A673 (cell line): ENCODE results near the gene PRMT9. TPM values are rescaled to one million over a fixed set of nuclear protein-coding genes. Genes with fewer than 3 reads are reported as not detected.

Experiments
- BruUV-seq: library from RNA; stranded (reverse); fragments of 400-500 nt; replicated peaks from 2 replicates; lab custom pipeline; 2021; lab: Mats Ljungman, UMichigan
- CTCF ChIA-PET: fragments of 300-600 bp; sonication (Branson Sonifier 250); formaldehyde crosslinking; loops from one replicate; lab custom pipeline; 2022; ENCODE audit warnings: antibody characterized with exemption; lab: Charles Lee
- POLR2A ChIA-PET: fragments of 300-600 bp; sonication (Branson Sonifier 250); formaldehyde crosslinking; loops from one replicate; lab custom pipeline; 2022; ENCODE audit warnings: antibody characterized with exemption; ENCODE audit not compliant: low non-redundant PET; lab: Charles Lee
- DNase-seq: peaks from one replicate; pipeline ENCODE4 v3.0.0-alpha.2; 2015; ENCODE audit warnings: low spot score
- H3K27ac ChIP-seq: fragments of 200-600 bp; sonication (generic); 2 replicates; pipeline ENCODE4 v1.5.1; 2016; ENCODE audit warnings: mixed run types, low read depth, mild to moderate bottlenecking, mixed read lengths, antibody characterized with exemption, low read length; ENCODE audit not compliant: poor library complexity, severe bottlenecking
- H3K27me3 ChIP-seq: fragments of 200-600 bp; sonication (generic); replicated peaks from 2 replicates; pipeline ENCODE4 v1.6.1; 2017; ENCODE audit warnings: mixed run types, low read depth, mild to moderate bottlenecking, mixed read lengths, antibody characterized with exemption, low read length; ENCODE audit not compliant: insufficient read depth, poor library complexity
- H3K36me3 ChIP-seq: fragments of 200-600 bp; sonication (generic); 2 replicates; pipeline ENCODE4 v1.6.1; 2016; ENCODE audit warnings: mixed run types, mild to moderate bottlenecking, mixed read lengths, antibody characterized with exemption, low read length; ENCODE audit not compliant: insufficient read depth, poor library complexity, severe bottlenecking
- H3K4me1 ChIP-seq: fragments of 200-600 bp; sonication (generic); 2 replicates; pipeline ENCODE4 v1.6.1; 2017; ENCODE audit warnings: mixed run types, mild to moderate bottlenecking, mixed read lengths, antibody characterized with exemption, low read length; ENCODE audit not compliant: insufficient read depth, poor library complexity, severe bottlenecking
- H3K4me3 ChIP-seq: fragments of 200-600 bp; sonication (generic); 2 replicates; pipeline ENCODE4 v1.5.1; 2016; ENCODE audit warnings: low read depth, mixed run types, mild to moderate bottlenecking, mixed read lengths, low read length; ENCODE audit not compliant: poor library complexity, severe bottlenecking
- H3K9me3 ChIP-seq: fragments of 200-600 bp; sonication (generic); 2 replicates; pipeline ENCODE4 v1.6.1; 2016; ENCODE audit warnings: mixed run types, low read depth, mild to moderate bottlenecking, mixed read lengths, antibody characterized with exemption, low read length; ENCODE audit not compliant: poor library complexity, severe bottlenecking
- CTCF ChIP-seq: fragments of 300-800, 200-600 bp; sonication (generic); conservative IDR thresholded peaks from 2 replicates; pipeline ENCODE4 v1.5.1; 2017; ENCODE audit warnings: low read depth, mild to moderate bottlenecking, antibody characterized with exemption, low read length, moderate library complexity, mixed read lengths
- EZH2 ChIP-seq: fragments of 200-600 bp; sonication (generic); IDR thresholded peaks from 2 replicates; pipeline ENCODE4 v1.6.1; 2017; ENCODE audit warnings: borderline replicate concordance, low read depth, mild to moderate bottlenecking, mixed read lengths, antibody characterized with exemption, low read length; ENCODE audit not compliant: poor library complexity, severe bottlenecking
- intact Hi-C: fragments of 100-400 bp; cut with micrococcal nuclease; formaldehyde crosslinking; loops from one replicate; pipeline ENCODE4 v1.10.0; 2022; ENCODE audit not compliant: unreplicated experiment
- total RNA-seq: library from RNA; stranded (reverse); gene quantifications from 2 replicates; pipeline ENCODE4 v1.2.3, GENCODE V29; 2021

The PRMT9 gene
- total RNA-seq, 1 experiment from 2014 or later, result 11.2 TPM

- Histone ChIP-seq H3K27me3 (no peaks in the 10 kb centered on the region), H3K36me3 (no peaks in the 10 kb centered on the region), H3K9me3 (no peaks in the 10 kb centered on the region), H3K4me3 (no peak overlapping the region), H3K4me1 (peaks cover 23% of the 10 kb centered on the region), H3K27ac (peak overlapping the region; percentile 71)
- POLR2A ChIA-PET, result no interaction called here
- CTCF ChIA-PET, result no interaction called here
- intact Hi-C loops, result no loop called here
- BruUV-seq, result no TSS peak
- peak; percentile 82 for DNase-seq
- TF ChIP-seq CTCF (no peak), EZH2 (no peak)
Measured at GRCh38 chr4:147678106-147678505, 5.9 kb downstream of the PRMT9 start.

- Histone ChIP-seq H3K9me3 (no peaks in the 10 kb centered on the region), H3K27ac (no peak overlapping the region), H3K27me3 (no peaks in the 10 kb centered on the region), H3K4me1 (peaks cover 15% of the 10 kb centered on the region), H3K36me3 (no peaks in the 10 kb centered on the region), H3K4me3 (no peak overlapping the region)
- TF ChIP-seq CTCF (no peak), EZH2 (no peak)
- ChIA-PET POLR2A (no interaction called here), CTCF (no interaction called here)
- intact Hi-C loops, result no loop called here
- no TSS peak for BruUV-seq
- no peak for DNase-seq
Measured at GRCh38 chr4:147674496-147674895, 9.5 kb downstream of the PRMT9 start.

DNA sequence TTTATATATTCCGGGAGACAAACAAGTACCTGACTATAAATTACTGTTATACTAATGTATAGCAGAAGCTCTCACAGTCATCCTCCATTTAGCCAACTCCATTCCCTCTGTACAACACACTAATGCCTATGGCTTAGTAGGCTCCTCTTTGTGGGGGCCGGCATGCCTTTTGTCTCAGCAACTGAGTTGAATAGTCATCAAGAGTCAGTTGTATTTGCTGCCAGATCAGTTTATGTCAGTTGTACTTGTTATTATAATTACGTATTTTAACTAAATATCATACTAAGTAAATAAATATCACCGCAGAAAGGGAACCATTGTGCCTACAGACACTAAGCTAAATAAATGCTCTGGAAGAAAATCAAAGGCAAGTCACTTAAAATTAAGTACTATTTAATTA is 9.9 kb downstream of the PRMT9 start:
- H3K9me3 ChIP-seq, result no peaks in the 10 kb centered on the region
- H3K36me3 ChIP-seq, result no peaks in the 10 kb centered on the region
- H3K27me3 ChIP-seq, result no peaks in the 10 kb centered on the region
- BruUV-seq, result no TSS peak
- no peak overlapping the region for H3K4me3 ChIP-seq
- TF ChIP-seq CTCF (no peak), EZH2 (no peak)
- ChIA-PET CTCF (no interaction called here), POLR2A (no interaction called here)
- peaks cover 15% of the 10 kb centered on the region for H3K4me1 ChIP-seq
- intact Hi-C loops, result no loop called here
- DNase-seq, result no peak
- H3K27ac ChIP-seq, result no peak overlapping the region
